Fibroblast of the aortic adventitia (primary cell): ENCODE data around the gene CROT. TPM values are rescaled to one million over a fixed set of nuclear protein-coding genes. Genes with fewer than 3 reads are reported as not detected.

Experiments
- DNase-seq: peaks from one replicate; pipeline ENCODE4 v3.0.0-alpha.2; 2010; ENCODE audit warnings: low read depth
- H3K4me3 ChIP-seq: 2 replicates; pipeline ENCODE4 v1.5.1; 2011; ENCODE audit warnings: low read depth, mild to moderate bottlenecking, control low read depth, low read length, moderate library complexity
- total RNA-seq: library from RNA; depleted of rRNA; stranded (reverse); fragments of >200 nt; gene quantifications from 2 replicates; pipeline ENCODE4 v1.2.3, GENCODE V29; 2012; ENCODE audit warnings: low replicate concordance
- TF ChIP-seq, protein P1 (sequence below): IDR thresholded peaks from 2 replicates; pipeline ENCODE4 v1.5.1; 2011; ENCODE audit warnings: mild to moderate bottlenecking, low read length, control low read depth, inconsistent platforms; ENCODE audit not compliant: insufficient read depth

CROT gene
- total RNA-seq, 1 donor = 25.9 TPM

GRCh38 chr7:87411186-87411585, 65.7 kb downstream of the CROT start:
- TF ChIP-seq, protein P1, sequence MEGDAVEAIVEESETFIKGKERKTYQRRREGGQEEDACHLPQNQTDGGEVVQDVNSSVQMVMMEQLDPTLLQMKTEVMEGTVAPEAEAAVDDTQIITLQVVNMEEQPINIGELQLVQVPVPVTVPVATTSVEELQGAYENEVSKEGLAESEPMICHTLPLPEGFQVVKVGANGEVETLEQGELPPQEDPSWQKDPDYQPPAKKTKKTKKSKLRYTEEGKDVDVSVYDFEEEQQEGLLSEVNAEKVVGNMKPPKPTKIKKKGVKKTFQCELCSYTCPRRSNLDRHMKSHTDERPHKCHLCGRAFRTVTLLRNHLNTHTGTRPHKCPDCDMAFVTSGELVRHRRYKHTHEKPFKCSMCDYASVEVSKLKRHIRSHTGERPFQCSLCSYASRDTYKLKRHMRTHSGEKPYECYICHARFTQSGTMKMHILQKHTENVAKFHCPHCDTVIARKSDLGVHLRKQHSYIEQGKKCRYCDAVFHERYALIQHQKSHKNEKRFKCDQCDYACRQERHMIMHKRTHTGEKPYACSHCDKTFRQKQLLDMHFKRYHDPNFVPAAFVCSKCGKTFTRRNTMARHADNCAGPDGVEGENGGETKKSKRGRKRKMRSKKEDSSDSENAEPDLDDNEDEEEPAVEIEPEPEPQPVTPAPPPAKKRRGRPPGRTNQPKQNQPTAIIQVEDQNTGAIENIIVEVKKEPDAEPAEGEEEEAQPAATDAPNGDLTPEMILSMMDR = no peak
- H3K4me3 ChIP-seq = no peak overlapping the region
- DNase-seq = peak; percentile 63

- TF ChIP-seq, protein P1 = no peak
- H3K4me3 ChIP-seq = no peak overlapping the region
- peak; percentile 91 for DNase-seq
Observed at GRCh38 chr7:87413029-87413428, 67.6 kb downstream of the CROT start.

DNA sequence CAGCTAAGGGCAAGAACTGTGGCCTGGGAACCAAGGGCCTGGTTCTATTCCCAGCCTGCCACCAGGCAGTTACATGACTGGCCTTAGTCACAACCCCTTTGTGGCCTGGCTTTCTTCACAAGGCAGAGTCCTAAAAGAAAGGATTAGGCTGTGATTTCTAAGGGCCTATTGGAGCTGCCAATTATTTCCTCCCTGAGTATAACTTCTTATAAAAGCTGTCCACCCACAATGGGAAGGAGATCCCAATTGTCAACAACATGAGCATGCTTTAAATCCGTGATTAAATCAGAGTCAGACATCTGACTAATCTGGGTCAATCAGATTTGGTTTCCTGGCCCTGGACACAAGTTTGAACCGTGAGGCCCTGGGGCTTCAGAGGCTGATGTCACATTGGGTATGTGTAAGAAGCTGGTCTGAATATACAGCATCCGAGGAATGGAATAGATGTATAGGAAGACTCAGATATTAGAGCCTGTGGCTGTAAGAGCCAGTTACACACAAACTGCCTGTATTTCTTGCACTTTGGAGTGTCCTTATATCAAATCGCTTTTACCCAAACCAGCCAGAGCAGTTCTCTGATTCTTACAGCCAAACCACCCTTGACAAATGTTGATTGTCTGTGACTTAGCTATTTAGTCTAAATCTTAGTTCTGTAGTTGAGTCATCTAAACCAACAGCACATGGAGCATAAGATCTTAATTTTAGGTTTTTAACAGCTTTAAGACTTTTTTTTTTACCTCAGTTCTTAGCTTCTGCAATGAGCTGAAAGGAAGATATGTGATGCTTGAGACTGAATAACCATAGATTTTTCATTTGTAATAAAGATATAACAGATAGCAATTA, 68.7 kb downstream of the CROT start:
- TF ChIP-seq, protein P1 = no peak
- H3K4me3 ChIP-seq = no peak overlapping the region
- DNase-seq = peak; percentile 69

- TF ChIP-seq, protein P1 = no peak
- DNase-seq = no peak
- H3K4me3 ChIP-seq = no peak overlapping the region
Observed at GRCh38 chr7:87414794-87415188, 69.3 kb downstream of the CROT start.

DNA sequence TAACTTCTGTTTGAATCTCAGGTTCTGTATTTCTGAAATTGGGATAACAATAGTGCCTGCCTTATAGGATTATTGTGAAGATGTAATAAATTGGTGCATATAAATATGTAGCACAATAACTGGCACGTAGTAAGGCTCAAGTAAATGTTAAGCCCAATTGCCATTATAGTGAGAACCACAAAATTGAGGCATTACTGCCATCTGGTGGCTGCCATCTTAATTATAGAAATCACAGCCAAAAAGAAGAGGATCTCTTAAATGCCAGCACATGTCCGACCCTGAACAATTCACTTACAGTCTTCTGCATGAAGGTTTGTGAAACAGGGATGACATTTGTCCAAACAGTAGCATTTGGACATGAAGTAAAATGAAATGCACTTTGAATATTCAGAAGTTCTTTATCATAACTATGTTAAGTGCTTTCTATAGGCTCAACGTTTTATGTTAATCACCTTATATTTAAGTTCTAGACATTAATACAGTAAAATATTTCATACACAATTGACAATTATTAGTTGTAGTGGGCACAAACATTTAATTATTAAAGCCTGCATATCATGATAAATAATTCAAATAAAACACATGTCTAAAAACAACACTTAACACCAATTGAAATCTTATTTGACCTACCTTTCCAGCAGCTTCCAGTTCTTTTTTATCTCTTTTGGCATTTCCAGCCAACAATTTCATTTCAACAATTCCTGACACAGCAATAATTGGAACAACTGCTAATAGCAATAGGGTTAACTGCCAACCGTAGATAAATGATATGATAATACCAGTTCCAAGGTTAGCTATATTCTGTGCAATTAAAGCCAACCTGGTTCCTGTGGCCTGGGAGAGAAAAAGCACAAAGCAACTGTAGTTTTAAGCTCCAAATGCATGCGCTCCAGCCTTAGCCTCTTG, 71.5 kb downstream of the CROT start:
- H3K4me3 ChIP-seq = no peak overlapping the region
- TF ChIP-seq, protein P1 = peak; percentile 50
- DNase-seq = peak; percentile 85

DNA sequence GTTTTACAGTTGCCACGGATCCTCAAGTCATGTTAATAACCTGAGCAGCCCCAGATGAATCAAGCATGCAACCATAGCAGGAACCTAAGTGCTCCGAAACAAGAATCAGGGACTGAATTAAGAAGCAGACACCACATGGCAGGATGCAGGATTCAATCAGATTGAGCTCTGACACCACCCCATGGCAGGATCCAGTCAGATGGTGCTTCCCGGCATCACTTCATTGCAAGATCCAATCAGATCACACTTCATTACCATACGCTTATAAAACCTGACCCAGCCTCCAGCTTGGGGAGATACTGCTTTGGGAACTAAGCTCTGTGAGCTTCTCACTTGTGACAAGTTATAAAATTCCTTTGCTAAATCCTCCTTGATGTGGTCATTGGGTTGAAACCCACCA, 74.7 kb downstream of the CROT start:
- TF ChIP-seq, protein P1 = no peak
- H3K4me3 ChIP-seq = no peak overlapping the region
- no peak for DNase-seq
